ENCODE data around the gene OVCA2. TPM values are rescaled to one million over a fixed set of nuclear protein-coding genes. Genes with fewer than 3 reads are reported as not detected.

Gene OVCA2
- total and polyA plus RNA-seq, 2 donors (not counting 3 experiments of a cell fraction or from before 2014, with no cell fraction given), result 41.3 to 84.2 TPM

GRCh38 chr17:2035541-2036488 is 6.0 kb upstream of the OVCA2 start:
- H2AFZ ChIP-seq (ENCODE audit: low read depth, low read length), result no peak overlapping the region
- H3K4me3 ChIP-seq (replicated peaks in 1 of 3; ENCODE audit: insufficient read depth in 1 of 3, low read depth in 1 of 3, low read length in 3 of 3), result no peak overlapping the region
- dilution Hi-C loops (cut with MboI; ENCODE audit: extremely low pct_ligation_motif_present, low sequenced_read_pairs), result no loop called here
- peaks cover 4% of the 10 kb centered on the region for H3K79me2 ChIP-seq (ENCODE audit: control insufficient read depth, insufficient read depth, low read length)
- no peaks in the 10 kb centered on the region for H3K9me3 ChIP-seq (replicated peaks; ENCODE audit: control insufficient read depth, insufficient read depth, low read length)
- no peak for DNase-seq (ENCODE audit: low read depth, low spot score)
- ChIA-PET CTCF (no interaction called here), POLR2A (no interaction called here)
- no peak for FAIRE-seq
- no peak overlapping the region for H3K9ac ChIP-seq (replicated peaks; ENCODE audit: extremely low read depth, insufficient read depth, low read length)
- no TSS peak for BruUV-seq (replicated peaks)
- H3K4me2 ChIP-seq (ENCODE audit: insufficient read depth, low read length), result no peak overlapping the region
- intact Hi-C loops (cut with micrococcal nuclease), result no loop called here
- no peaks in the 10 kb centered on the region for H3K27me3 ChIP-seq (ENCODE audit: control insufficient read depth in 2 of 2, insufficient read depth in 2 of 2, low read length in 2 of 2)
- no peak overlapping the region for H3K27ac ChIP-seq (ENCODE audit: insufficient read depth, low read depth, low read length)
- no peak for TF ChIP-seq JUN (IDR thresholded peaks at IDR 0.05; ENCODE audit: borderline replicate concordance, insufficient read depth, insufficient read length, low read depth)
- TF ChIP-seq CTCF (IDR thresholded peaks at IDR 0.05; ENCODE audit: extremely low read depth in 1 of 2, insufficient read depth in 1 of 2, low read depth in 1 of 2, low read length in 2 of 2), result no peak
- no peak for TF ChIP-seq MYC (IDR thresholded peaks at IDR 0.05; ENCODE audit: low read depth, low read length)
- no peak for TF ChIP-seq FOS (IDR thresholded peaks at IDR 0.05; ENCODE audit: borderline replicate concordance, insufficient read depth, low read length)
- no peak for TF ChIP-seq POLR2A (IDR thresholded peaks at IDR 0.05; ENCODE audit: low read depth, low read length)
- TF ChIP-seq POLR2AphosphoS5 (IDR thresholded peaks at IDR 0.05; ENCODE audit: insufficient read depth, low read depth, low read length), result no peak
- TF ChIP-seq EZH2 (IDR thresholded peaks at IDR 0.05; ENCODE audit: borderline replicate concordance, low read depth, low read length, severe bottlenecking), result no peak
- TF ChIP-seq GATA2 (IDR thresholded peaks at IDR 0.05; ENCODE audit: insufficient read depth, insufficient read length, low read depth, low read length), result no peak
- no peak for TF ChIP-seq MAX (IDR thresholded peaks at IDR 0.05; ENCODE audit: insufficient read depth, insufficient read length)
- peaks cover 3 to 24% of the 10 kb centered on the region in 2 experiments for H3K36me3 ChIP-seq (ENCODE audit: control insufficient read depth in 2 of 2, extremely low read depth in 1 of 2, insufficient read depth in 2 of 2, low read length in 2 of 2)
- no peaks in the 10 kb centered on the region for H4K20me1 ChIP-seq (replicated peaks; ENCODE audit: control insufficient read depth, extremely low read depth, insufficient read depth, low read length)
- no peaks in the 10 kb centered on the region for H3K9me1 ChIP-seq (replicated peaks; ENCODE audit: control insufficient read depth, extremely low read depth, insufficient read depth, low read length)
- H3K4me1 ChIP-seq (ENCODE audit: control insufficient read depth, extremely low read depth, insufficient read depth, low read length), result peaks cover 3% of the 10 kb centered on the region

Data from endothelial cell of umbilical vein (primary cell).